Endodermal cell (in vitro differentiated cells): Measurements from ENCODE around the gene PAPOLA. TPM values are rescaled to one million over a fixed set of nuclear protein-coding genes. Genes with fewer than 3 reads are reported as not detected.
A peak's percentile ranks its signal among the peaks of the same experiment; 100 is the strongest.

Experiments used
- DNase-seq: peaks from one replicate; pipeline ENCODE4 v3.0.0-alpha.2; 2017
- H3K27ac ChIP-seq: 2 replicates; pipeline ENCODE4 v1.5.1; 2013; ENCODE audit warnings: mild to moderate bottlenecking, low read depth, low read length, moderate library complexity
- H3K27me3 ChIP-seq: 2 replicates; pipeline ENCODE4 v1.6.1; 2013; ENCODE audit warnings: mild to moderate bottlenecking, low read length, moderate library complexity; ENCODE audit not compliant: insufficient read depth, control insufficient read depth, poor library complexity, severe bottlenecking
- H3K36me3 ChIP-seq: 2 replicates; pipeline ENCODE4 v1.7.0; 2013; ENCODE audit warnings: mild to moderate bottlenecking, low read length, moderate library complexity; ENCODE audit not compliant: control insufficient read depth, insufficient read depth
- H3K4me1 ChIP-seq: one replicate; pipeline ENCODE4 v1.7.0; 2013; ENCODE audit warnings: low read length; ENCODE audit not compliant: control insufficient read depth, insufficient read depth
- H3K4me3 ChIP-seq: 2 replicates; pipeline ENCODE4 v1.5.1; 2013; ENCODE audit warnings: mild to moderate bottlenecking, low read length, moderate library complexity
- H3K9ac ChIP-seq: 2 replicates; pipeline ENCODE4 v1.6.1; 2013; ENCODE audit warnings: mild to moderate bottlenecking, low read length, moderate library complexity; ENCODE audit not compliant: poor library complexity, severe bottlenecking; ENCODE audit errors: extremely low read depth
- H3K9me3 ChIP-seq: 2 replicates; pipeline ENCODE4 v1.6.1; 2013; ENCODE audit warnings: mild to moderate bottlenecking, low read length, moderate library complexity; ENCODE audit not compliant: control insufficient read depth
- H3K27ac Mint-ChIP-seq: 2 replicates; pipeline ENCODE4 v1.8.0; 2020; ENCODE audit warnings: mixed read lengths
- H3K27me3 Mint-ChIP-seq: 2 replicates; pipeline ENCODE4 v1.8.0; 2021; ENCODE audit warnings: mild to moderate bottlenecking, mixed read lengths; ENCODE audit not compliant: insufficient read depth
- H3K36me3 Mint-ChIP-seq: 2 replicates; pipeline ENCODE4 v1.8.0; 2020; ENCODE audit warnings: low read depth, mixed read lengths
- H3K4me1 Mint-ChIP-seq: 2 replicates; pipeline ENCODE4 v1.8.0; 2020; ENCODE audit warnings: mixed read lengths
- H3K4me3 Mint-ChIP-seq: 2 replicates; pipeline ENCODE4 v1.8.0; 2020; ENCODE audit warnings: mild to moderate bottlenecking, moderate library complexity, mixed read lengths
- H3K9me3 Mint-ChIP-seq: 2 replicates; pipeline ENCODE4 v1.8.0; 2020; ENCODE audit warnings: mild to moderate bottlenecking, mixed read lengths
- WGBS, 2 experiments: methylation state at CpG; one replicate each; pipeline versions ENCODE4 v1.1.5 to v1.1.7; 2013; ENCODE audit warnings: missing lambda C conversion rate in 2 of 2, mixed read lengths in 1 of 2; ENCODE audit not compliant: insufficient coverage in 1 of 2, insufficient read length in 1 of 2; 5-methylcytosine and 5-hydroxymethylcytosine counted together
- long read RNA-seq, 4 experiments: library from polyadenylated mRNA in 2 of 4; library from RNA in 1 of 4; library from capped mRNA in 1 of 4; stranded (forward) in 3 of 4; unstranded in 1 of 4; transcript quantifications; one replicate each; pipeline ENCODE4 v2.0.0, GENCODE V29; 2020 to 2021; ENCODE audit warnings: inconsistent platforms in 1 of 4
- polyA plus RNA-seq, 2 experiments: library from polyadenylated mRNA; stranded (reverse); fragments of 50-300 nt; gene quantifications; one replicate each; pipeline ENCODE4 v1.2.3, GENCODE V29; 2013
- total RNA-seq, 2 donors: library from RNA; stranded (reverse); fragmentation: NEBNext Ultra II Directional in 1 of 2; extraction: Animal tissue kit (Norgen Biotek cat#: 25700) in 1 of 2; gene quantifications; 2 replicates in 1 of 2; 3 replicates in 1 of 2; pipeline ENCODE4 v1.2.1, GENCODE V29; 2021
- TF ChIP-seq, protein P1 (sequence below): fragments of 200-600 bp; sonication (generic); conservative IDR thresholded peaks from 2 replicates; pipeline ENCODE4 v1.5.0; 2021; ENCODE audit warnings: antibody characterized with exemption, mild to moderate bottlenecking

PAPOLA gene
- total RNA-seq: 100 to 1,000 TPM; 218 to 225 TPM
- 183 TPM for polyA plus RNA-seq (2013, experiment 1 of 2)
- 197 TPM for polyA plus RNA-seq (2013, experiment 2 of 2)
- long read RNA-seq, experiment 1, full-length matches to known transcripts: 44 of 100 reads
- long read RNA-seq, experiment 1, partial matches to known transcripts: 21 of 100 reads
- long read RNA-seq, experiment 1, other reads (novel, unspliced or antisense): 35 of 100 reads
- long read RNA-seq, experiment 2, full-length matches to known transcripts: 301 of 409 reads
- long read RNA-seq, experiment 2, partial matches to known transcripts: 40 of 409 reads
- long read RNA-seq, experiment 2, other reads (novel, unspliced or antisense): 68 of 409 reads
- long read RNA-seq, experiment 3, full-length matches to known transcripts: 505 of 691 reads
- long read RNA-seq, experiment 3, partial matches to known transcripts: 78 of 691 reads
- long read RNA-seq, experiment 3, other reads (novel, unspliced or antisense): 108 of 691 reads
- long read RNA-seq, experiment 4, full-length matches to known transcripts: 92 of 114 reads
- long read RNA-seq, experiment 4, partial matches to known transcripts: 19 of 114 reads
- long read RNA-seq, experiment 4, other reads (novel, unspliced or antisense): 3 of 114 reads

DNA sequence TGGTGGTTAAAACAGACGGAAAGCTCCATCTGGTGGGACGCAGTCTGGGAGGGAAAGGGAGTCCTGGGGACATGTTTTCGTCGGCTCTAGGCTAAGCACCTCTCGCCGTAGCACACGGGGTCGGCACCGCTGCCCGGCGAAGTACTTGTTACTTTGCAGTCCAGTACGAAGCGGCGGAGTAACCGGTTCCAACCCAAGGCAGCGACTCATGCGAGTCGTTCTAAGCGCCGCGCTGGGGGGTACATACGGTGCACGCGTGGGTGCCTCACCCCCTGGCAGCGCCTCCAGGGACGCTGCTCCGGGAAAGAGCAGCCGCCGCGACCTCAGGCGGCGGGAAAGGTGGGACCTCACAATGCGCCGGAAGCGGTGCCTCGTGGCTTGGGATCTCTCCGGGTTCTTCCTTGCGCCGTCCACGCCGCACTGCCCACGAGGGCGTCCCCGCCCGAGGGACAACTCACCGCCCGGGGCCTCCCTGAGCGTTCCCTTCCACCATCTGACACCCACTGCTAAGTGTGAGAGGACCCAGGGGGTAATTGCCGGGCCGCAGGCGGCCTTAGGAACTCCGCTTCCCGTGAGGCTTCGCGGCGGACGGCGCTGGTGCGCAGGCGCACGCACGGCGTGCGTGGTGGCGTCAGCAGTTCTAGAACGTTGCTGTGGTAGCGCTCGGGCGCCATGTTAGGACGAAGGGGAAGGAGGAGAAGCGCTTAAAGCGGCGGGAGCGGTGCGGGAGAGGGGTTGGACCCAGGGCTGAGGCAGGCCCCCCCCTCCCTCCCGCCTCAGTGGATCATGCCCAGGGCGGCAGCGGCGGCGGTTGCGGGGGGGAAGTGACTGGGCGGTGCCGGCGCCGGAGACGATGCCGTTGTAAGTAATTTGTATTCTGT, at the start of gene PAPOLA:
TSS of gene PAPOLA (plus strand) at position 643 of the 881 bp plus-strand sequence. CDS start at position 854, 211 bp downstream.
- Mint-ChIP-seq H3K4me3 (peak within 1 kb of the TSS; percentile 97), H3K27me3 (peaks cover 1% of the 10 kb centered on the region), H3K36me3 (peaks cover 28% of the 10 kb centered on the region), H3K9me3 (no peaks in the 10 kb centered on the region), H3K4me1 (peaks cover 30% of the 10 kb centered on the region), H3K27ac (peak within 1 kb of the TSS; percentile 97)
- Histone ChIP-seq H3K9me3 (peaks cover 6% of the 10 kb centered on the region), H3K27ac (peak within 1 kb of the TSS; percentile 91), H3K9ac (peak within 1 kb of the TSS; percentile 90), H3K27me3 (no peaks in the 10 kb centered on the region), H3K4me3 (peak within 1 kb of the TSS; percentile 92), H3K4me1 (peaks cover 12% of the 10 kb centered on the region), H3K36me3 (peaks cover 24% of the 10 kb centered on the region)
- TF ChIP-seq, protein P1, sequence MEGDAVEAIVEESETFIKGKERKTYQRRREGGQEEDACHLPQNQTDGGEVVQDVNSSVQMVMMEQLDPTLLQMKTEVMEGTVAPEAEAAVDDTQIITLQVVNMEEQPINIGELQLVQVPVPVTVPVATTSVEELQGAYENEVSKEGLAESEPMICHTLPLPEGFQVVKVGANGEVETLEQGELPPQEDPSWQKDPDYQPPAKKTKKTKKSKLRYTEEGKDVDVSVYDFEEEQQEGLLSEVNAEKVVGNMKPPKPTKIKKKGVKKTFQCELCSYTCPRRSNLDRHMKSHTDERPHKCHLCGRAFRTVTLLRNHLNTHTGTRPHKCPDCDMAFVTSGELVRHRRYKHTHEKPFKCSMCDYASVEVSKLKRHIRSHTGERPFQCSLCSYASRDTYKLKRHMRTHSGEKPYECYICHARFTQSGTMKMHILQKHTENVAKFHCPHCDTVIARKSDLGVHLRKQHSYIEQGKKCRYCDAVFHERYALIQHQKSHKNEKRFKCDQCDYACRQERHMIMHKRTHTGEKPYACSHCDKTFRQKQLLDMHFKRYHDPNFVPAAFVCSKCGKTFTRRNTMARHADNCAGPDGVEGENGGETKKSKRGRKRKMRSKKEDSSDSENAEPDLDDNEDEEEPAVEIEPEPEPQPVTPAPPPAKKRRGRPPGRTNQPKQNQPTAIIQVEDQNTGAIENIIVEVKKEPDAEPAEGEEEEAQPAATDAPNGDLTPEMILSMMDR: peak; percentile 48
- DNase-seq: peak; percentile 97
- 0% methylated on average over 5 to 87 of the region's 87 CpGs for WGBS, 2 experiments

DNA sequence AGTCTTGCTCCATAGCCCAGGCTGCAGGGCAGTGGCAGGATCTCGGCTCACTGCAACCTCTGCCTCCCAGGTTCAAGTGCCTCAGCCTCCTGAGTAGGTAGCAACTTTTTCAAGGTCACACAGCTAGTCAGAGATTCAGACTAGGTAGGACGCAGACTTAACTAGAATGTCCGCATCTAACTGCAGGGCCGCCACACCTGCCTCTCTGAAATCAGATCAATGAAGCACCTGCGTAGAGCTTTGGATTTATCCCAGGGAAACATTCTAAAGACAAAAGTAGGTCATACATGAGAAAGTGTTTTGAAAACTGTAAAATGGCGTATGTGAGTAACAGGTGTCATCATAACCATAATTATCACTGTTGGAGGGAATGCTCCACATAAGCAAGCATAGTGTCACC, 49.5 kb upstream of the PAPOLA start:
- Mint-ChIP-seq H3K27ac (no peak overlapping the region), H3K4me3 (no peak overlapping the region), H3K9me3 (no peaks in the 10 kb centered on the region), H3K36me3 (no peaks in the 10 kb centered on the region), H3K4me1 (no peaks in the 10 kb centered on the region), H3K27me3 (peaks cover 1% of the 10 kb centered on the region)
- Histone ChIP-seq H3K9me3 (no peaks in the 10 kb centered on the region), H3K27me3 (no peaks in the 10 kb centered on the region), H3K9ac (no peak overlapping the region), H3K4me3 (no peak overlapping the region), H3K27ac (no peak overlapping the region), H3K36me3 (no peaks in the 10 kb centered on the region), H3K4me1 (no peaks in the 10 kb centered on the region)
- 87 to 96% methylated on average over 6 of the region's 6 CpGs for WGBS, 2 experiments
- no peak for DNase-seq
- TF ChIP-seq, protein P1: no peak

DNA sequence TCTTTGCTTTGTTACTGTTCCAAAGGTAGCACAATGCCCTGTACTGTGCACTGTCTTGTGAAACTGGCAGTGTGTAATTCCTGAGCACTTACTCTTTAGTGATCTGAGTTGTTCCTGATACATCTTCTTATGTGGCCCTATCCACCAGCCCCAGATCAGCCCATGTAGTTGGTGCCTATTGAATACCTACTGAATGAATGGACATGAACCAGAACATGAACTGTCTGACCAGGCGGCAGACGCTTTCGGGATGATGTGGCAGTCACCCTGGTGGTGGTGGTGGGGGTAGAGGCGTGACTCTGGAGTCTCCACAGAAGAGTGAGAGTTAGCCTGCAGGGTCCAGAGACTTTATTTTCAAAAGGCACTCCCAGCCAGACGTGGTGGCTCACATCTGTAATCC, 46.6 kb upstream of the PAPOLA start:
- no peak for DNase-seq
- H3K4me3 Mint-ChIP-seq: no peak overlapping the region
- Histone ChIP-seq H3K27ac (no peak overlapping the region), H3K9ac (no peak overlapping the region), H3K27me3 (no peaks in the 10 kb centered on the region), H3K4me3 (no peak overlapping the region), H3K9me3 (no peaks in the 10 kb centered on the region), H3K4me1 (no peaks in the 10 kb centered on the region), H3K36me3 (no peaks in the 10 kb centered on the region)
- TF ChIP-seq, protein P1: no peak
- WGBS, 2 experiments: 80 to 95% methylated on average over 1 to 5 of the region's 5 CpGs
- no peaks in the 10 kb centered on the region for H3K9me3 Mint-ChIP-seq
- H3K27me3 Mint-ChIP-seq: peaks cover 1% of the 10 kb centered on the region
- H3K36me3 Mint-ChIP-seq: no peaks in the 10 kb centered on the region
- H3K4me1 Mint-ChIP-seq: peaks cover 2% of the 10 kb centered on the region
- no peak overlapping the region for H3K27ac Mint-ChIP-seq
